Retinal pigment epithelial cell (primary cell): Measurements from ENCODE around the gene RAD21L1.

ENCODE experiments used
- DNase-seq: peaks from one replicate; pipeline ENCODE4 v3.0.0-alpha.2; 2010; ENCODE audit warnings: low read depth
- H3K4me3 ChIP-seq: 2 replicates; pipeline ENCODE4 v1.5.1; 2011; ENCODE audit warnings: mild to moderate bottlenecking, low read length, control low read depth, moderate library complexity
- TF ChIP-seq, protein P1 (sequence below): conservative IDR thresholded peaks from 2 replicates; pipeline ENCODE4 v1.5.1; 2011; ENCODE audit warnings: low read depth, low read length, control low read depth, inconsistent platforms

The RAD21L1 gene

DNA sequence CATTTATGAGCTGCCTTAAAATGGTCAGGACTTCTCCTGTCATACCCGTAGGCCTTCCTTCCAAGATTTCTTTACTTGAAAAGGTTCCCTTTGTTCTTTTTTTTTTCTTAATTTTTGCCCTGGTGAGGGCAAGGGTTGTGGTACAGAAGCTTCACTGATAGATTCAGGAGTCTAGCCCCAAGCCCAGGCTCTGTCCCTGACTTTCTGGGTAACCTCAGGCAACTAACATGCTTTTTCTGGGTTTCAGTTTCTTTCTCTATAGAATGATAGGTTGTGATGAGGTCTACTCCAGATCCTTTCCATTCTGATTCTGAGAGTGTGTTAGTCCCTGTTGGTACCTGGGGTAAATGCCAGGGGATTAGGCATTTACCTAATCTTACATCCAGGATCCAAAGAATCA is 61.5 kb downstream of the RAD21L1 start:
- H3K4me3 ChIP-seq, result no peak overlapping the region
- no peak for DNase-seq
- TF ChIP-seq, protein P1, sequence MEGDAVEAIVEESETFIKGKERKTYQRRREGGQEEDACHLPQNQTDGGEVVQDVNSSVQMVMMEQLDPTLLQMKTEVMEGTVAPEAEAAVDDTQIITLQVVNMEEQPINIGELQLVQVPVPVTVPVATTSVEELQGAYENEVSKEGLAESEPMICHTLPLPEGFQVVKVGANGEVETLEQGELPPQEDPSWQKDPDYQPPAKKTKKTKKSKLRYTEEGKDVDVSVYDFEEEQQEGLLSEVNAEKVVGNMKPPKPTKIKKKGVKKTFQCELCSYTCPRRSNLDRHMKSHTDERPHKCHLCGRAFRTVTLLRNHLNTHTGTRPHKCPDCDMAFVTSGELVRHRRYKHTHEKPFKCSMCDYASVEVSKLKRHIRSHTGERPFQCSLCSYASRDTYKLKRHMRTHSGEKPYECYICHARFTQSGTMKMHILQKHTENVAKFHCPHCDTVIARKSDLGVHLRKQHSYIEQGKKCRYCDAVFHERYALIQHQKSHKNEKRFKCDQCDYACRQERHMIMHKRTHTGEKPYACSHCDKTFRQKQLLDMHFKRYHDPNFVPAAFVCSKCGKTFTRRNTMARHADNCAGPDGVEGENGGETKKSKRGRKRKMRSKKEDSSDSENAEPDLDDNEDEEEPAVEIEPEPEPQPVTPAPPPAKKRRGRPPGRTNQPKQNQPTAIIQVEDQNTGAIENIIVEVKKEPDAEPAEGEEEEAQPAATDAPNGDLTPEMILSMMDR, result no peak

DNA sequence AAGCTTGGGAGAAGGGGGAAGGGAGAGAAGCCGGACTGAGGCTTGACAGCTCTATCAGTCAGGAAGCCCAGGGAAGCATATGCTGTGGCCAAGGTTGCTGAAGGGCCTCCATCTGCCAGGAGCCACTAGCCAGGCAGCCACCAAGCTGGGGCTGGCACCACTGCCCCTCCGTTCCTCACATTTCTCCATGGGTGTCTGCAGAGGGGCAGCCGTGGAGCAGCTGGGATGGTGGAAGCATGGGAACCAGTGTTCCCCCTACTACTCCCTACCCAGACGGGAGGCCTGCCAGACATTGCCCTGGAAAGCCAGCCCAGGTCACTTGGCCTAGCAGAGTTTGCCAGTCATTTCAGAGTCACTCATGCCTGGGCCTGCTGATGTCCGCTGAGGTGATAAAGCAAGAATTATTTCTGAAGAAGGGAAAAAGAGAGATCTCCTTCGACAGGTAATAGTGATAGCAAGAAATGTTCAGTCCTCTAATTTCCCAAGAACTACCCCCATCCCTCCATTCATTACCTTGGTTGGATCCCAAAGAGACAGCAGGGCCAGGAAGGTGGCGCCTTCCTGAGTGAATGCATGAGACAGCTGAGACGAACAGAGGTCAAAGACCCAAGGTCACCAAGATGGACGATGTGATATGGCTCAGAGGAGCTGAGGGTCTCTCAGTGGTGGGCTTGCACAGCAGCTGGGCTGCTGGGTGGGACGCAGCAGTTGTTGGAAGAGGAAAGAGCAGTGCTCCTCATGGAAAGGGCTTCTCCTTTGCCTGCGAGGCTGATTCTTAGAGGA is 62.1 kb downstream of the RAD21L1 start:
- TF ChIP-seq, protein P1, result no peak
- no peak for DNase-seq
- H3K4me3 ChIP-seq, result no peak overlapping the region

- DNase-seq, result no peak
- no peak overlapping the region for H3K4me3 ChIP-seq
- TF ChIP-seq, protein P1, result no peak
Observed at GRCh38 chr20:1291191-1291741, 65.4 kb downstream of the RAD21L1 start.

DNA sequence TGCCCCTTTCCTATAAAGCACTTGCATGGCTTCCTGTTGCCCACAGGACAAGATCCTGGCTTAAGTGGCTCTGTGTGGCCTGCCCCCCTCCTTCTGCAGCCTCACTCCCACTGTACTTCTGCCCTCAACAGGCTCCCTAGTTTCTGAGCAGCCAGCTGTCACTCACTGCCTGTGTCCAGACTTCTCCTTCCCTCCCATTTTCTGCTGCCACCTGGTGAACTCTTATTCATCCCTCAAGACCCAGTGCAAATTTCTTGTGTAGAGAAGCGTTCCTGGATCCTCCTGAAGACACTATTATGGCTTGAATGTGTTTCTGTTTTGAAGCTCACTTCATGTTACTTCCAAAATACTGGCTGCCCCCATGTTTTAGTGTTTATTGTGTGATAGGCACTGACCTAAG is 66.8 kb downstream of the RAD21L1 start:
- no peak for DNase-seq
- TF ChIP-seq, protein P1, result no peak
- H3K4me3 ChIP-seq, result no peak overlapping the region

DNA sequence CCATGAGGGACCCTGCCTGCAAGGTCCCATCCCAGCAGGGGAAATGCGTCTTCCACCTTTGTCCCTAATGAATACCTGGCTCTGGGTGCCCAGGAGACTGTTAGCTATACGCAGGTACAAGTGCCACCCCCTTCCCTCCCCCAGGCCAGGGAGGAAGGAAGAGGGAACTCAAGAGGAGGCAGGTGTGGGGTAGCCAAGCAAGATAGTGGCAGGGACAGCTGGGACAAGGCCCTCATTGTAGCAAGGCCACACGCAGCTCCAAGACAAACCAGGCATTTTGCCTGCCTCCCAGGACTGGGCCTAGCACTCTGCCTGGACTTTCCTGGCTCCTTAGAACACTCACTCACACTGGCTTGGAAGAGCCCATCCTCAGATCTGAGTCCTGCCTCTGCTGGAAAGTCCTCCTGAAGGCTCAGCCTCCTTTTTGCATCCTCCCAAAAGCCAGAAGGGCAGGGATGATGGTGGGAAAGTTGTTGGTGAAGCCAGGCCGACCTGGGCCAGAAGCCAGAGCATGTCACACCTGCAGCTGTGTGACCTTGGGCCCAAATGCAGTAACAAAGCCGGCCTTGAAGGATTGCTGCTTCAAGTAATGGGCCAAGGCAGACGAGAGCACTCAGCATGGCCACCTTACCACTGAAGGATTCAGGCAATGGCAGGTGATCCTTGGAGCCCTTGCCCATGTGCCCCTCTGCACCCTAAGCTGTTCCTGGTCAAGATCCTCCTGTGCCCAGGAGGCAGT is 68.0 kb downstream of the RAD21L1 start:
- TF ChIP-seq, protein P1, result no peak
- no peak overlapping the region for H3K4me3 ChIP-seq
- no peak for DNase-seq

- TF ChIP-seq, protein P1, result no peak
- H3K4me3 ChIP-seq, result no peak overlapping the region
- DNase-seq, result no peak
Observed at GRCh38 chr20:1294497-1294896, 68.7 kb downstream of the RAD21L1 start.
